Neural cell (in vitro differentiated cells): ENCODE data around the gene PTPRT. TPM values are rescaled to one million over a fixed set of nuclear protein-coding genes. Genes with fewer than 3 reads are reported as not detected.

ENCODE experiments used
- H2AFZ ChIP-seq: fragments of 200-600, 300-800 bp; sonication (generic), shearing (Covaris generic); 2 replicates; pipeline ENCODE4 v1.6.0; 2014; ENCODE audit warnings: low read depth, mild to moderate bottlenecking, antibody characterized with exemption, low read length, moderate library complexity
- H3F3A ChIP-seq: fragments of 200-600 bp; shearing (Covaris generic); 2 replicates; pipeline ENCODE4 v1.6.1; 2016; ENCODE audit warnings: mild to moderate bottlenecking, moderate library complexity, mixed read lengths, antibody characterized with exemption, low read length; ENCODE audit not compliant: insufficient read depth, poor library complexity, severe bottlenecking
- H3K27ac ChIP-seq: fragments of 200-600, 300-800 bp; sonication (generic), shearing (Covaris generic); 2 replicates; pipeline ENCODE4 v1.5.1; 2014; ENCODE audit warnings: mild to moderate bottlenecking, low read length, moderate library complexity
- H3K27me3 ChIP-seq: fragments of 300-800, 200-600 bp; sonication (generic), shearing (Covaris generic); 2 replicates; pipeline ENCODE4 v1.6.0; 2014; ENCODE audit warnings: mild to moderate bottlenecking, low read depth, low read length, moderate library complexity; ENCODE audit not compliant: insufficient read depth
- H3K36me3 ChIP-seq: fragments of 300-800, 200-600 bp; sonication (generic), shearing (Covaris generic); 2 replicates; pipeline ENCODE4 v1.5.1; 2014; ENCODE audit warnings: mild to moderate bottlenecking, antibody characterized with exemption, low read length, moderate library complexity; ENCODE audit not compliant: insufficient read depth
- H3K4me2 ChIP-seq: fragments of 300-800, 200-600 bp; sonication (generic), shearing (Covaris generic); 2 replicates; pipeline ENCODE4 v1.6.0; 2014; ENCODE audit warnings: mild to moderate bottlenecking, low read length
- H3K4me3 ChIP-seq: fragments of 300-800, 200-600 bp; sonication (generic), shearing (Covaris generic); 2 replicates; pipeline ENCODE4 v1.5.1; 2014; ENCODE audit warnings: mild to moderate bottlenecking, low read length, moderate library complexity
- H3K79me2 ChIP-seq: fragments of 200-600 bp; shearing (Covaris generic); replicated peaks from 2 replicates; pipeline ENCODE4 v1.6.0; 2014; ENCODE audit warnings: mild to moderate bottlenecking, low read length, moderate library complexity; ENCODE audit not compliant: insufficient read depth
- H3K9ac ChIP-seq: fragments of 300-800, 200-600 bp; sonication (generic), shearing (Covaris generic); 2 replicates; pipeline ENCODE4 v1.6.1; 2016; ENCODE audit warnings: mild to moderate bottlenecking, low read length, mixed read lengths
- H3K9me2 ChIP-seq: fragments of 200-600 bp; shearing (Covaris generic); 2 replicates; pipeline ENCODE4 v1.6.1; 2016; ENCODE audit warnings: mild to moderate bottlenecking, low read length, mixed read lengths; ENCODE audit not compliant: insufficient read depth
- H3K9me3 ChIP-seq: fragments of 200-600, 300-800 bp; sonication (generic), shearing (Covaris generic); 2 replicates; pipeline ENCODE4 v1.6.1; 2016; ENCODE audit warnings: mild to moderate bottlenecking, mixed run types, low read length, moderate library complexity, mixed read lengths
- H4K20me1 ChIP-seq: fragments of 200-600 bp; shearing (Covaris generic); 2 replicates; pipeline ENCODE4 v1.6.1; 2016; ENCODE audit warnings: mild to moderate bottlenecking, mixed run types; ENCODE audit not compliant: insufficient read depth
- CTCF ChIP-seq: fragments of 450-650 bp; IDR thresholded peaks from 2 replicates; pipeline ENCODE4 v1.5.1; 2014; ENCODE audit warnings: antibody characterized with exemption, mild to moderate bottlenecking, moderate library complexity; ENCODE audit not compliant: poor library complexity, severe bottlenecking
- EP300 ChIP-seq: fragments of 450-650 bp; conservative IDR thresholded peaks from 2 replicates; pipeline ENCODE4 v1.6.1; 2014; ENCODE audit warnings: antibody characterized with exemption, mild to moderate bottlenecking, moderate library complexity; ENCODE audit not compliant: poor library complexity, severe bottlenecking
- EZH2 ChIP-seq: fragments of 200-600, 300-800 bp; shearing (Covaris generic), sonication (generic); IDR thresholded peaks from 2 replicates; pipeline ENCODE4 v1.6.1; 2014; ENCODE audit warnings: antibody characterized with exemption, low read length, borderline replicate concordance, mild to moderate bottlenecking; ENCODE audit not compliant: insufficient read depth, poor library complexity, severe bottlenecking
- MXI1 ChIP-seq: fragments of 450-650 bp; conservative IDR thresholded peaks from 2 replicates; pipeline ENCODE4 v1.6.1; 2014; ENCODE audit warnings: antibody characterized with exemption, mild to moderate bottlenecking; ENCODE audit not compliant: poor library complexity, severe bottlenecking
- POLR2AphosphoS5 ChIP-seq: IDR thresholded peaks from 2 replicates; pipeline ENCODE4 v1.6.1; 2012
- RAD21 ChIP-seq: fragments of 450-650 bp; conservative IDR thresholded peaks from 2 replicates; pipeline ENCODE4 v1.6.1; 2014; ENCODE audit warnings: antibody characterized with exemption, mild to moderate bottlenecking, moderate library complexity
- REST ChIP-seq: IDR thresholded peaks from 2 replicates; pipeline ENCODE4 v1.6.1; 2012; ENCODE audit warnings: borderline replicate concordance
- SMC3 ChIP-seq: fragments of 450-650 bp; conservative IDR thresholded peaks from 2 replicates; pipeline ENCODE4 v1.6.1; 2014; ENCODE audit warnings: antibody characterized with exemption, mild to moderate bottlenecking, moderate library complexity; ENCODE audit not compliant: poor library complexity
- TAF1 ChIP-seq: IDR thresholded peaks from 2 replicates; pipeline ENCODE4 v1.6.1; 2012; ENCODE audit warnings: low read depth
- polyA plus RNA-seq: library from polyadenylated mRNA; depleted of rRNA; stranded (reverse); fragments of >200 nt; gene quantifications from 2 replicates; pipeline ENCODE4 v1.2.3, GENCODE V29; 2014

The PTPRT gene
- polyA plus RNA-seq, 1 donor from 2014 or later: 9.2 TPM

GRCh38 chr20:42740226-42740870, 449.4 kb downstream of the PTPRT start:
- no peaks in the 10 kb centered on the region for H4K20me1 ChIP-seq
- H3K27ac ChIP-seq: no peak overlapping the region
- H3K4me3 ChIP-seq: no peak overlapping the region
- no peaks in the 10 kb centered on the region for H3K9me2 ChIP-seq
- H3K27me3 ChIP-seq: no peaks in the 10 kb centered on the region
- TF ChIP-seq RAD21 (no peak), POLR2AphosphoS5 (no peak), EP300 (no peak), REST (no peak), SMC3 (no peak), MXI1 (no peak)
- H3K36me3 ChIP-seq: no peaks in the 10 kb centered on the region
- H3K9me3 ChIP-seq: no peaks in the 10 kb centered on the region
- no peaks in the 10 kb centered on the region for H3F3A ChIP-seq
- H3K4me2 ChIP-seq: no peak overlapping the region
- H3K79me2 ChIP-seq: no peaks in the 10 kb centered on the region
- no peak overlapping the region for H3K9ac ChIP-seq
- no peak overlapping the region for H2AFZ ChIP-seq

GRCh38 chr20:42739683-42740082, 450.0 kb downstream of the PTPRT start:
- Histone ChIP-seq H3K9ac (no peak overlapping the region), H3K27me3 (no peaks in the 10 kb centered on the region), H3K27ac (no peak overlapping the region), H3K4me2 (no peak overlapping the region), H3K9me3 (no peaks in the 10 kb centered on the region), H3K9me2 (no peaks in the 10 kb centered on the region), H3F3A (no peaks in the 10 kb centered on the region), H2AFZ (no peak overlapping the region), H4K20me1 (no peaks in the 10 kb centered on the region), H3K4me3 (no peak overlapping the region), H3K36me3 (no peaks in the 10 kb centered on the region), H3K79me2 (no peaks in the 10 kb centered on the region)
- TF ChIP-seq POLR2AphosphoS5: no peak
- TF ChIP-seq TAF1: no peak
- TF ChIP-seq RAD21: no peak
- TF ChIP-seq CTCF: no peak
- no peak for TF ChIP-seq SMC3
- TF ChIP-seq EP300: no peak
- TF ChIP-seq EZH2: no peak
- no peak for TF ChIP-seq REST
- no peak for TF ChIP-seq MXI1
